HG03060 (cell line): ENCODE data around the gene DVL1.

Source experiments
- ATAC-seq: cut with Tn5 transposase; IDR thresholded peaks from one replicate; pipeline ENCODE4 v1.9.1; 2021; ENCODE audit warnings: low read depth, moderate number of reproducible peaks; ENCODE audit not compliant: unreplicated experiment

Gene DVL1

GRCh38 chr1:1302006-1302430 is 47.2 kb downstream of the DVL1 start:
- no peak for ATAC-seq

- no peak for ATAC-seq
Observed at GRCh38 chr1:1300352-1300739, 48.9 kb downstream of the DVL1 start.

GRCh38 chr1:1299686-1300351 is 49.4 kb downstream of the DVL1 start:
- no peak for ATAC-seq

GRCh38 chr1:1298861-1299685 is 50.1 kb downstream of the DVL1 start:
- no peak for ATAC-seq

- no peak for ATAC-seq
Observed at GRCh38 chr1:1297802-1298424, 51.3 kb downstream of the DVL1 start.

GRCh38 chr1:1296070-1297061 is 52.9 kb downstream of the DVL1 start:
- ATAC-seq, result no peak

- ATAC-seq, result no peak
Observed at GRCh38 chr1:1295154-1295923, 53.9 kb downstream of the DVL1 start.

- no peak for ATAC-seq
Observed at GRCh38 chr1:1294250-1294890, 54.8 kb downstream of the DVL1 start.

- no peak for ATAC-seq
Observed at GRCh38 chr1:1293263-1294249, 55.7 kb downstream of the DVL1 start.

- no peak for ATAC-seq
Observed at GRCh38 chr1:1292851-1293250, 56.4 kb downstream of the DVL1 start.

GRCh38 chr1:1292442-1292779 is 56.8 kb downstream of the DVL1 start:
- ATAC-seq, result no peak

- no peak for ATAC-seq
Observed at GRCh38 chr1:1291548-1292441, 57.4 kb downstream of the DVL1 start.

- ATAC-seq, result no peak
Observed at GRCh38 chr1:1291023-1291528, 58.1 kb downstream of the DVL1 start.

- ATAC-seq, result no peak
Observed at GRCh38 chr1:1290238-1290731, 58.9 kb downstream of the DVL1 start.

- ATAC-seq, result no peak
Observed at GRCh38 chr1:1287288-1288110, 61.7 kb downstream of the DVL1 start.
